Measurements from ENCODE around the gene ST7. TPM values are rescaled to one million over a fixed set of nuclear protein-coding genes. Genes with fewer than 3 reads are reported as not detected.
"Not testable (repeated sequence)": the region's sequence is repeated elsewhere in the genome, so short reads cannot be mapped to it uniquely, and the experiment has no call there.

The ST7 gene
- total RNA-seq, 1 donor from 2014 or later = 6.2 TPM

DNA sequence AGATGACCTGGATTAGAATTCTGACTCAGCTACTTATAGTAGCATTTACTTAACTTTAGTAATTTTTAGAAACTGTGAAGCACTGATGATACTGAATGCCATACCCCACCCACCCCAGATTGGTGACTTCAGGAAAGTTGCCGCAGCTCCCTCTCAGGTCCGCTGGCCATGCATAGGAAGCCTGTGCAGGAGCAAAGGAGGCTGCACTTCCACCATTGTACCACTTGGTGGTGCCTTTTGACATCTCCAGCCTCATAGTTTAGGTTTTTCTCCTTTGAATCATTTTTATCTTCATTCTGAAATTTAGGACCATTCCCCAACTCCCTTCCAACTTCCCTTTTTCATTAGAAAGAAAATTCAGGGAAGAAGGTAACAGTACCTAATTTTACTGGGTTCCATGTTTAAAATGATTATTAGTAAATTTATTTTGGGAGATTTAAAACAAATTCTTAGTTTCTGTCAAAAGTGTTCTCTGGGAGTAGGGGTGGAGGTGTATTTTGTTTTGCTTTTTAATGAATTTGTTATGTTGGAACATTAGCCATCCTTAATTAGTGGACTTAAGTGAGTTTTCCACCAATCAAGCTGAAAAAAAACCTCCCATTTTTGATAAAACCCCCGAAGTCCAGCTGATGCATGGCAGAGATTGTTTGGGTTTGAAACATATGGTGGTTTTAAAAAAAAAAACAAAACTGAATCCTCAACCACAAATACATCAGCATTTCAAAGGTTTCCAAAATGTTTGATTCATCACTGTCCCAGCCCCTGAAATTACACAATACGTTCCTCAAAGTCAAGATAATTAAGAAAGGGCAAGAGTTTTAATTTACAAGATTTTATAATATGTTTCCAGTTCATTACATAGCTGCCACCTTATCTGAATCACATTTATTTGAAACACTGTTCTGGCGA lies 259.9 kb downstream of the ST7 start:
- intact Hi-C loops (cut with micrococcal nuclease) = loop anchor here (2.0 kb wide), 1 partner anchor 504 kb away; no protein-coding TSS in a partner anchor

- intact Hi-C loops (cut with micrococcal nuclease) = no loop called here
Measured at GRCh38 chr7:117216010-117216409, 262.7 kb downstream of the ST7 start.

DNA sequence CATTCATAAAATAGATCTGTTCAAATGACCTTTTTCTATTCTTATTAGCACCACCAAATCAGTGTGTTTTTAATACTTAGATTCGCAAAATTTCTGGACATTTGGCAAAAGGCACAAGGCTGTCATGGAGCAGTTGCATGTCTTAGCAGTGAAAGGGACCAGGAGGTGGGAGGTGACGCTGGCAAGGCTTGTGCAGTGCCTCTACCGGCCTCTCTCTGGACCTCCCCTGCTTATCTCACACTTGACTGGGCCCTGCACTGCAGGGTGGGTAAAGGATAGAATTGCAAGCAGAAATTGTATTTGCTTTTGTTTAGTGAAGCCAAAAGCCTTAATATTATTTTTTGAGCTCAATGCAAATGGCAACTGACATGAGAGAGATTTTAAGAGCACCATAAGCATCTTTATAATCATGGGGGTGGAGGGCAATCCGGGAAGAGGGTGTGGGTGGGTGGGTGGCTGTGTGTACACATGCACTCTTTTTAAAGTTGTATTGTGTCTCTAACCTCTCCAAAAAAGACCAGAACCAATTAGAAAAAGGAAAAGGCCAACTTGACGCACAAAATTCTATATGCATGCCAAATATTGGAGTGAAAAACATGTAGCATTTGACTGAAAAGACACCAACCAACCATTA lies 263.3 kb downstream of the ST7 start:
- intact Hi-C loops (cut with micrococcal nuclease) = no loop called here

DNA sequence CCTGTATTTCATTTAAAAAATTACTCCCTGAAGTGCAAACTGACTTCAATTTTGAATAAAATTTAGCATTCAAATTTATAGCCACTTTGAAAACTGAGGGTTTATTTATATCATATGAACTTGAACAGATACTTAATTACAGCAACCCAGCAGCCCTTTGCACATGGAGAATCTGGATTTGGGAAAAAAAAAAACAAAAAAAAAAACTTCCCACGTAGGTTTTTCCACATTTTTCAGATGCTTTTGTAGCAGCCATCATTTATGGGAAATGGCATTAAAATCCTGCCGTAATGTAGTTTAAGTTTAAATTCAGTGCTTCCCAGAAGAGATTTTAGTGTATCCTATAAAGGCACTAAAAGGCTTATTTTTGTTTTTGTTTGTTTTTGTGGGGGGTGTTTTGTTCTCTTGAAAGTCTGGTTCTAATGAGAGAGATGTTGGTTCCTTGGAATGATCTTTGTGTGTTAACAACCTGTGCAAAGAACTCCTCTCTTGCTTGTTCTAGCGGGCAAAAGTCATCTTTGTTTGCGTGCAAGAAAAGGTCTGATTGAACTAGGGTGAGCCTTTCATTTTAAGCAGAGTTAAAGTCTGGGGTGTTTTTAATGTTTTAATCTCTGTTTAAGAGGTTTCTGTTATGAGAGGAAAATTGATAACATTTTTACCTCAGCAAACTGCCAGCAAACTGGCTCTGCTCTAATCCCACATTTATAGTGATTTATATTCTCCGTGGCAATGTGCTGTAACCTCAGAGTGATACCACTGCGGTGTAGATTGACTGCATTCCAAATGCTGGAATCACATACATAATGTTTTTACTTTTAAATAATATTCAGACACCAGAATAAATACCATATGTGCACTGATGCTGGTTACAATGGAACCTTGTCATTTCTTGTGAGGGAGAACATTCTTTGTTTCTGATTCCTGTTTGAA lies 264.1 kb downstream of the ST7 start:
- intact Hi-C loops (cut with micrococcal nuclease) = no loop called here

DNA sequence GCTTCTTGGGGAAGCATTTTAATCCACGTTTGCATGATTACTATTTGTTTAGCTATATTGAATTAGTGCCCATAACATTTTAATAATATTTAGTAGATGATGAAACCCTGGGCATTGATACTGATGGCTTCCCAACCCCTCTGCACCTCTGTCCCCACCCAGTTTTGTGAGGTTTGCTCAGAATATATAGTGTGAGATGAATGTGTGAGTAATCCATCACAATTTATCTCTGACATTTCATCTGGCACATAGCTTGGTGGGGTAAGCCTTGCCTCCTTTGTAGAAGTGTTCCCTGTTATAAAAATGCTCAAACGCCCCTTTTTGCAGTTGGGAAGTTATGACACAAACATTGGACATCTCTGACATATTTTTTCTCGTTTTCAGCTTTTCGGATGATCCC lies 265.4 kb downstream of the ST7 start:
- intact Hi-C loops (cut with micrococcal nuclease) = no loop called here

GRCh38 chr7:117219485-117219884 lies 266.2 kb downstream of the ST7 start:
- intact Hi-C loops (cut with micrococcal nuclease) = no loop called here

DNA sequence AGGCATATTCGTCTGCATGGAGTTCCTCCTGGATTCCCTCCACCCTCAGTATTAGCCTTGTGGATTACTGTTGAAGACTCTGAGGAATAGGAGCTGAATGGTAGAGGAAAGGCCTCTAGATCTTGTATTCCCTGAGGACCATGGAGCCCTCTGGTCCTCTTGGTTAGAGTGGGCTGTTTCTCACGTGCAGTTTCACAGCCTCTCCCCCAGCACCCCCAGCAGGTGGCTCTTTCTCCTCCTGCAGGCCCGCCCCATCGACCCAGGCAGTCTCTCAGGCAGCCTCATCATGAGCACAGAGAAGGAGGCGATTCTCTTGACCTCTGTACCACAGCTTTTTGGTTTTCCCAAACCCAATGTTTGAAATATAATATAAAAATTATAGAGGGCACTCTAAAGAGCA lies 267.5 kb downstream of the ST7 start:
- intact Hi-C loops (cut with micrococcal nuclease) = no loop called here

GRCh38 chr7:117225536-117225935 lies 272.2 kb downstream of the ST7 start:
- intact Hi-C loops (cut with micrococcal nuclease) = no loop called here

- intact Hi-C loops (cut with micrococcal nuclease) = no loop called here
Measured at GRCh38 chr7:117227091-117227490, 273.8 kb downstream of the ST7 start.

DNA sequence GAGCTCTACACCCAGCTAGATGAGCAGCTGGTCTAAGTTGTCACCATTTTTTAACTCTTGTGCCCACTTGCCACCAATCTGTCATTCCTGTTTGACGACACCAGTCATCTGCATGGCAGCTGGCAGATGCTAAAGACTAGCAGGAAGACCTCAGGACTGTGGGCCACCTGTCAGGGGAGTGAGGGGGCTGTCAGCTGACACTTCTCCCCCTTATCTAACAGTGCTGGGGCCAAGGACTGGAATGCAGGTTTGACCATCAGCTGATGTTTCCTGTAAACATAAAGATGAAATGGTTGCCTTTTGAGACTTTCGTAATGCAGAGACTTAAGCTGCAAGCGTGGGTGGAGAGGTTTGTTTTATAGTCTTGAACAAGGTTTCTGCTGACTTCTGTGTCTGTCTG lies 276.0 kb downstream of the ST7 start:
- intact Hi-C loops (cut with micrococcal nuclease) = no loop called here

DNA sequence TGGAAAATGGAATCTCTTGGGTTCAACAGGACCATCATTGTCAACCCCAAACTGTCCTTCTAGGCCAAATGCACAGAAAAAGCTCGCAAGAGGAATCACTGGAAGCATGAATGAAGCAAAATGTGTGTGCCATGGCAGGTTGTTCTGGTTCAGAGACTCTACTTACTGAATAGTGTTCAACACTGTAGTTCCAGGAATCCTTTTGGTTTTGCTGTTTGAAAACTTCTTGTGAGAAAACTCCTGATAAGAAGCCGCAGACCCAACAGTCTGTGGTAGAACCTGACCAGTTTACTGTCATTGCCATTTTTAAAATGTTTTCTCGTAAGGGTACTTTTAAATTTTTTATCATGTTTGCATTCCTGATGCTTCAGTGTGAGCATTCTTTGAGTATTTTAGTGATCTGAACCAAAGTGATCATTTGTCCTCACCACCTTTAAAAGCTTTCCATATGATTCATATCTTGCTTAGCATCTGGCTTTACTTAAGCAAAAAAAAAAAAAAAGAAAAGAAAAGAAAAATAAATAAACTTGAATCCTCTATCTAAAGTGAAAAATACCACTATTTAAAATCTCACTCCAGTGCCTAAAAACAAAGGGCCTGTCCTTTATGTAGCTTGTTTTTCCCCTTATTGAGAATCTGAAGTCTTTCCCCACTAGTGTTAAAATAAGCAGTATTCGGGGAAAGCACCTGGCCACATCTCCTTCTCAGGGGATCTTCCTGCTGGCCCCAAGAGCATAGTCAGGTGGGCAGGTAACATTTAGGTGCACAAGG lies 277.2 kb downstream of the ST7 start:
- intact Hi-C loops (cut with micrococcal nuclease) = no loop called here

DNA sequence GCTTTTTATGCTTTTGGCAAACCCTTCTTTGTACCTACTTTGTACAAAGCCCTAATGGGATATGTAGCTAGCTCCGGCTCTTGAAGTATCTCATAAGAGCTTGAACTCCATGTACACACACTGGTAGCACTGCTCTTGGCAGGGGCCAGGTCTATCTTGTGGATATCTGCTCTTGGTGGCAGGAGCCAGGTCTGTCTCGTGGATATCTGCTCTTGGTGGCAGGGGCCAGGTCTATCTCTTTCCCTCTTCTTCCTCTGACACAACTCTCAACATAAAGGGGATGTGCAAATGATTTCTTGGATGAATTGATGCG lies 277.7 kb downstream of the ST7 start:
- intact Hi-C loops (cut with micrococcal nuclease) = no loop called here

DNA sequence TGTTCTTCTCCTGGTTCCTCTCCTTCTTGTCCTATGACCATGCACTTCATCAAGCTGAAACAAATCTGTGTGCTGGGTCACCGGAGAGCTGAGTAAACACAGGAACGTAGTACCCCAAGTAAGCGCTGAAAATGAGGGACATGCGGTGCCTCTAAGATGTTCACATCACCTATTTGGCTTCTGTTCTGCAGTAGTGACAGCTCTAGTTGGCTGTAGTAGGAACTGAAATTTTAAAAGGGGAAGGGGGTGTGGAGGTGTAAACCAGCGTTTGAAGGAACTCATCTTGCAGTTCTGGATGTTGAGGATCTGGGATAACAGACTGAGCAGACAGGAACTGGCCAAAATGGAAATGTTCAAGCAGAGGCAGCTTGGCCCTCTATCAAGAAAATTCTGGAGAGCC lies 284.3 kb downstream of the ST7 start:
- intact Hi-C loops (cut with micrococcal nuclease) = no loop called here

GRCh38 chr7:117238472-117238871 lies 285.2 kb downstream of the ST7 start:
- intact Hi-C loops (cut with micrococcal nuclease) = no loop called here

GRCh38 chr7:117238937-117239336 lies 285.6 kb downstream of the ST7 start:
- intact Hi-C loops (cut with micrococcal nuclease) = no loop called here

DNA sequence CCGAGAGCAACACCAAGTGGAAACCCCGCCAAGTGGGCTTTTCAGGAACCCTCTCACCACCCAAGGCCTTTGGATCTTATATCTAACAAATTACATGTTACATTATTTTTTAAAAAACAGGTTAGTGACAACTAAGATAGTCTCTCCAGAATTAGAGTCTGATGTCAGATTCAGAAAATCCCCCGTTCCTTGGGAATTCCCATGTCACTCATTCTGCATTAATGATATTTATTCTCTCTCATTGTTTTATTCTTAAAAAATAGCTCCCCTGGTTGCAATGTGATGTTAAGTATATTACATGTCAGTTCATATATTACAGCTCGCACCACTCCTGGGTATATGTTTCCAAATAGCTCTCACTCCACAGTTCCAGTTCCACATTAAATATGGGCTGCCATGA lies 287.8 kb downstream of the ST7 start:
- intact Hi-C loops (cut with micrococcal nuclease) = no loop called here

GRCh38 chr7:117243390-117243789 lies 290.1 kb downstream of the ST7 start:
- intact Hi-C loops (cut with micrococcal nuclease) = no loop called here

GRCh38 chr7:117245703-117246102 lies 292.4 kb downstream of the ST7 start:
- intact Hi-C loops (cut with micrococcal nuclease) = not testable (repeated sequence)

- intact Hi-C loops (cut with micrococcal nuclease) = no loop called here
Measured at GRCh38 chr7:117247809-117248208, 294.5 kb downstream of the ST7 start.

DNA sequence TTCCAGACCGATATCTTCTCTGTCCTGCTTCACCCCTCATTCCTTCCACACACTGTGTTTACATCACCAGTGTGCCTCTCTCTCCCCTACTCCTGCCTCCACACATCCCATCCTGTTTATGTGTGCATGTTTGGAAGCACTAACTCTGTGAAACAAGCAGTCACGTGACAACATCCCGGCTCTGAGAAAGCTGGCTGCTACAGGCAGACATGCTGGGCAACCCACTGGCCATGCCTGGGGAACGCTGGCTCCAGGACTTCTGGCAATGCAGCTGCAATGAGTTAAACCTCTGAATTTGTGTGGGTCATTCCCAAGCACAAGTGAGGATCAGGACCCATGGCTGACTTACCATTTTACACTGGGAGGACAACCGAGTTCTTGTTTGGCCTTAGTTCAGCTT lies 295.5 kb downstream of the ST7 start:
- intact Hi-C loops (cut with micrococcal nuclease) = no loop called here

DNA sequence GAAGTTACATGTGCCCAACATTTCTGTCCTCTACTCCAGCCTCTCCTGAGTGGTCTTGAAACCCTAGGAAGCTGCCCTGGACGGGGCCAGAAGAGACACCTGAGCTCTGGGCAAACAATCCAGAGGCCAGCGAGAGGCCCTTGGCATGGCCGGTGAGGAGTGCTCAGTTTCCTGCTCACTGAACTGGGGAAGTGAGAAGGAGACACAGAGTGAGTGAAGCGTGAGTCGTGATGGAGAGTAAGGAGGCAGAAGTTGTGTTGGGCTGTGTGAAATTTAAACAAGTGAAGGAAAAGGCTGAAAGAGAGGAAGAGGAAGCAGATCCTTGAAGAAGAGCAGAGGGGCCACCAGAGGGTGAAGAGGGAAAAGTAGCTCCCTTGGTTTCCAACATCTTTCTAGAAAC lies 296.4 kb downstream of the ST7 start:
- intact Hi-C loops (cut with micrococcal nuclease) = no loop called here

Data from T-helper 2 cell treated with Interferon-gamma antibody and Interleukin-4, amounts not matched to agents 100 ng/mL and 5 ng/mL, for 36 hours (primary cell).